Measurements from ENCODE around the gene SEZ6. TPM values are rescaled to one million over a fixed set of nuclear protein-coding genes. Genes with fewer than 3 reads are reported as not detected.
A peak's percentile ranks its signal among the peaks of the same experiment; 100 is the strongest.

The SEZ6 gene
- total RNA-seq, 1 donor from 2014 or later = 0.72 TPM

DNA sequence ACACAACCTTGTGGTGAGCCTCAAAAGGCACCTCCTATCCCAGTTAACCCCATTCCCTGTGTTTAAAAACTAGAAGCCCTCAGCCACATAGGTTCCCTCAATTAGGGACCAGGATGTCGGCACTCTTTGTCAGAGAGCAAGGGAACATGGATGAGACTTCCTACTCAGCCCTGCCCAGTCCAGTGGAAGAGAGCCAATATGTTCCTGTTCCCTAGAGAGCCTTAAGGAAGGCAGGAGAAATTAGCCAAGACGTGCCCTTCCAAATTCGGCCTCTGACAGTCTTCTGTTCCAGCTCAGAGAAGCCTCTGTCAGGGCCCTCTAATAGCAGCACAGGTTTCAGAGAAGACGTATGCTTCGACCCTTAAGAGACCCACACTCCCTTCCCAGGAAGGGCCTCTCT, 88.4 kb downstream of the SEZ6 start:
- H3K9me3 Mint-ChIP-seq = no peaks in the 10 kb centered on the region
- DNase-seq (ENCODE audit: low read depth, low spot score) = no peak
- H3K27me3 Mint-ChIP-seq (ENCODE audit: low read depth) = no peaks in the 10 kb centered on the region
- H3K36me3 Mint-ChIP-seq (ENCODE audit: low read depth) = peaks cover 19% of the 10 kb centered on the region
- H3K27ac Mint-ChIP-seq (ENCODE audit: unreplicated experiment) = no peak overlapping the region
- no peak overlapping the region for H3K4me3 Mint-ChIP-seq
- TF ChIP-seq, protein P1, sequence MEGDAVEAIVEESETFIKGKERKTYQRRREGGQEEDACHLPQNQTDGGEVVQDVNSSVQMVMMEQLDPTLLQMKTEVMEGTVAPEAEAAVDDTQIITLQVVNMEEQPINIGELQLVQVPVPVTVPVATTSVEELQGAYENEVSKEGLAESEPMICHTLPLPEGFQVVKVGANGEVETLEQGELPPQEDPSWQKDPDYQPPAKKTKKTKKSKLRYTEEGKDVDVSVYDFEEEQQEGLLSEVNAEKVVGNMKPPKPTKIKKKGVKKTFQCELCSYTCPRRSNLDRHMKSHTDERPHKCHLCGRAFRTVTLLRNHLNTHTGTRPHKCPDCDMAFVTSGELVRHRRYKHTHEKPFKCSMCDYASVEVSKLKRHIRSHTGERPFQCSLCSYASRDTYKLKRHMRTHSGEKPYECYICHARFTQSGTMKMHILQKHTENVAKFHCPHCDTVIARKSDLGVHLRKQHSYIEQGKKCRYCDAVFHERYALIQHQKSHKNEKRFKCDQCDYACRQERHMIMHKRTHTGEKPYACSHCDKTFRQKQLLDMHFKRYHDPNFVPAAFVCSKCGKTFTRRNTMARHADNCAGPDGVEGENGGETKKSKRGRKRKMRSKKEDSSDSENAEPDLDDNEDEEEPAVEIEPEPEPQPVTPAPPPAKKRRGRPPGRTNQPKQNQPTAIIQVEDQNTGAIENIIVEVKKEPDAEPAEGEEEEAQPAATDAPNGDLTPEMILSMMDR (conservative IDR thresholded peaks at IDR 0.05) = no peak
- H3K4me1 Mint-ChIP-seq = no peaks in the 10 kb centered on the region

DNA sequence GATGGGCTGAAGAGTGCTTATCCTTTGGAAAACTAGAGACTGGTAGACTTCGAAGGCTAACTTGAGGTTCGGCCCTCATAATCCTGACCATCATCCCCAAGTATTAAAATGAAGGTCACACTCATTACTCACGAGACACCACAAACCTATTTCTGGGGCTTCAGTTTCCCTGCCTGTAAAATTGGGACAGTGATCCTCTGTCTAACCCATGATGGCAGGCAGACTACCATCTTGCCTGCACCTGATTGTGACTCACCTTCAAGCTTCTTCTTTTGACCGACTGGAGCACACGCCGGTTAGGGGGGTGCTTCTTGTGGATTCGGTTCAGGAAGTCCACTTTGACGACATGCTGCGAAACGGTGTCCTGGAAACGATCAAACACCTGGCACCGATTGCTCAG, 88.8 kb downstream of the SEZ6 start:
- no peaks in the 10 kb centered on the region for H3K9me3 Mint-ChIP-seq
- no peaks in the 10 kb centered on the region for H3K27me3 Mint-ChIP-seq (ENCODE audit: low read depth)
- no peak overlapping the region for H3K27ac Mint-ChIP-seq (ENCODE audit: unreplicated experiment)
- TF ChIP-seq, protein P1 (conservative IDR thresholded peaks at IDR 0.05) = no peak
- no peaks in the 10 kb centered on the region for H3K4me1 Mint-ChIP-seq
- H3K4me3 Mint-ChIP-seq = no peak overlapping the region
- H3K36me3 Mint-ChIP-seq (ENCODE audit: low read depth) = peaks cover 19% of the 10 kb centered on the region
- DNase-seq (ENCODE audit: low read depth, low spot score) = no peak

DNA sequence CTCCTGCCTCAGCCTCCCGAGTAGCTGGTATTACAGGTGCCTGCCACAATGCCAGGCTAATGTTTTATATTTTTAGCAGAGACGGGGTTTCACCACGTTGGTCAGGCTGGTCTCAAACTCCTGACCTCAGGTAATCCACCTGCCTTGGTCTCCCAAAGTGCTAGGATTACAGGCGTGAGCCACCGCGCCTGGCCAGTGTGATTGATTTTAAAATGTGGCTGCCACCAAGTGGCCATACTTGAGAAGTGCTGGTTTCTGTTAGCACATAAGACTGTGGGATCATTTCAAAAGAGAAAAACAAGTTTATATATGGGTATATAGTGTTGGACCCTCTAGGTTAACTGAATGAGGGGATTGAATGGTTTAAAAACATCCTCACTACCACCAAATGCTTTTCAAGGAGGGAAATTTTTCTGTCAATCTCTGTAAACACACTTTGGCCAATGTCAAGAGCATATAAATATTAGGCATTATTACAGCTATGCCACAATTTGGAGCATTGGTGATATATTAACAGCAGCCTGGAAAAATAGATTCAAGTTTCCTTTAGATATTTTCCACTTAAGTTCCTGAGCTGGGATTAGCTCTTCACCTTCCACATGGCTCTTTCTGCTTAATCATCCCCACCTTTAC, 89.4 kb downstream of the SEZ6 start:
- Mint-ChIP-seq H3K9me3 (no peaks in the 10 kb centered on the region), H3K4me3 (no peak overlapping the region), H3K36me3 (ENCODE audit: low read depth) (peaks cover 19% of the 10 kb centered on the region), H3K4me1 (no peaks in the 10 kb centered on the region), H3K27me3 (ENCODE audit: low read depth) (no peaks in the 10 kb centered on the region), H3K27ac (ENCODE audit: unreplicated experiment) (no peak overlapping the region)
- peak; percentile 32 for DNase-seq (ENCODE audit: low read depth, low spot score)
- TF ChIP-seq, protein P1 (conservative IDR thresholded peaks at IDR 0.05) = peak; percentile 77

DNA sequence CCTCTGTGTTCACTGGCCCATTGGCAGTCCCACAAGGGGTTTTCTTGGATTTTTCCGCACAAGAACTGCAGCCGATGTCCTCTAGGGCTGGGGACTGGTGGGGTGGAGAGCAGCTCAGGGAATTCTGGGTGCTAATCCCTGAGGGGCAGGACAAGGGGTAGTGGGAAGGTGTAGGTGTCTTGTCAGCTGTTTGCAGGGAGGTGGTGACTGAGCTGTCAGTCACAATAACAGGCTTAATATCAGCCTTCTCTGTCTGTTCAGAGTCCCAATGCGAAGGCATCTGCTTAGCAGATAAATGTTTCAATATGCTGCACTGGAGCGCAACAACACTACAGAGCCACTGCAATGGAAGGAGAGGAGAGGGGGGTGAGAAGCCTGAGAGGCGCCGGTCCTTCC, 92.9 kb downstream of the SEZ6 start:
- TF ChIP-seq, protein P1 (conservative IDR thresholded peaks at IDR 0.05) = no peak
- no peak for DNase-seq (ENCODE audit: low read depth, low spot score)
- H3K9me3 Mint-ChIP-seq = no peaks in the 10 kb centered on the region
- no peak overlapping the region for H3K4me3 Mint-ChIP-seq
- peaks cover 23% of the 10 kb centered on the region for H3K36me3 Mint-ChIP-seq (ENCODE audit: low read depth)
- H3K27ac Mint-ChIP-seq (ENCODE audit: unreplicated experiment) = peak overlapping the region; percentile 57
- no peaks in the 10 kb centered on the region for H3K27me3 Mint-ChIP-seq (ENCODE audit: low read depth)
- no peaks in the 10 kb centered on the region for H3K4me1 Mint-ChIP-seq

DNA sequence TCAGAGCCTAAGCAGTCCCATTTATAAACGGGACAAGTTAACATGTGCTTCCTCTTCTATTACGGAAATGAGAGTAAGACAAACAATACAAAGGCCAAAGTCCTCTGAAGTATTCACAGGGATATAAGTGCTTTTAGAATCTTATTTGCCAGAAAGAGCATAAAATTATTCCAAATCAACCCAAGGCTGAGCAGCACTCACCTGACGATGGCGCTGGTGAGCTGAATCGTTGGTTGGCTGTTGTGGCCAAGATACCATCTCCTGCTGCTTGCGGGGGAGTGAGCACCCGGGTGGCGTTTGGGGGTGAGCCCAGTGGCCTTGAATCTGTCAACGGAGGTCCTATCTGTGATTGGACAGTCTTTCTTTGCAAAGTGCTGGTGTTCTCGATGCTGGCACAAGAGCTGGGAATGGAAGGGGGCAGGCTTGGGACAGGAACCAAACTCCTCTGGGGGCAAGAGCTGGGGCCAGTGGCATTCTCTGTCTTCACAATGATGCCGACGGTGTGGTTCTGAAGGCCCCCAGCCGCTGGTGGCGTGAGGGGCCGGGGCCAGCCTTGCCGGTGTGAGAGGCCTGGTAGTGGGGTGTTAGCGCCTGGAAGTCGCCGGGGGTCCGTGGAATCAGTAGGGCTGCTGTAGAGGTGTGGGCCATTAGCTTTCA, 93.4 kb downstream of the SEZ6 start:
- Mint-ChIP-seq H3K4me1 (peaks cover 1% of the 10 kb centered on the region), H3K27me3 (ENCODE audit: low read depth) (no peaks in the 10 kb centered on the region), H3K27ac (ENCODE audit: unreplicated experiment) (no peak overlapping the region), H3K9me3 (no peaks in the 10 kb centered on the region), H3K36me3 (ENCODE audit: low read depth) (peaks cover 23% of the 10 kb centered on the region), H3K4me3 (no peak overlapping the region)
- no peak for DNase-seq (ENCODE audit: low read depth, low spot score)
- TF ChIP-seq, protein P1 (conservative IDR thresholded peaks at IDR 0.05) = peak; percentile 33

All from neural crest cell (in vitro differentiated cells).